CD4-positive, alpha-beta T cell (primary cell): ENCODE measurements around the gene JPT1. TPM values are rescaled to one million over a fixed set of nuclear protein-coding genes. Genes with fewer than 3 reads are reported as not detected.
"Not testable (repeated sequence)": the region's sequence is repeated elsewhere in the genome, so short reads cannot be mapped to it uniquely, and the experiment has no call there.

Experiments used
- ATAC-seq: fragments of 200-7000 bp; cut with Tn5 transposase; one replicate; pipeline ENCODE4 v1.10.0; 2022; ENCODE audit warnings: mild to moderate bottlenecking; ENCODE audit not compliant: poor library complexity
- CTCF ChIA-PET: fragments of 350-600 bp; sonication (Branson Sonifier 250); formaldehyde crosslinking; loops from one replicate; lab custom pipeline; 2021; ENCODE audit warnings: antibody characterized with exemption, inconsistent platforms; lab: Charles Lee
- POLR2A ChIA-PET: fragments of 350-600 bp; sonication (Branson Sonifier 250); formaldehyde crosslinking; loops from one replicate; lab custom pipeline; 2021; ENCODE audit warnings: antibody characterized with exemption, inconsistent platforms; lab: Charles Lee
- DNase-seq, 14 experiments: peaks; one replicate each; pipeline ENCODE4 v3.0.0-alpha.2; 2013 to 2020; ENCODE audit warnings: mixed read lengths in 2 of 14
- H3K27ac ChIP-seq, 2 donors: one replicate each; pipeline versions ENCODE4 v1.5.1 to v1.7.0; 2013; ENCODE audit warnings: low read length in 2 of 2, low read depth in 1 of 2, mild to moderate bottlenecking in 1 of 2
- H3K27me3 ChIP-seq, 2 experiments: 1 replicate in 1 of 2; 2 replicates in 1 of 2; pipeline versions ENCODE4 v1.6.1 to v1.7.0; 2013; ENCODE audit warnings: low read length in 2 of 2, control low read depth in 1 of 2, mild to moderate bottlenecking in 1 of 2, moderate library complexity in 1 of 2; ENCODE audit not compliant: insufficient read depth in 2 of 2, control insufficient read depth in 1 of 2
- H3K36me3 ChIP-seq: one replicate; pipeline ENCODE4 v1.6.1; 2013; ENCODE audit warnings: low read length, control low read depth; ENCODE audit not compliant: insufficient read depth
- H3K4me1 ChIP-seq: one replicate; pipeline ENCODE4 v1.6.1; 2013; ENCODE audit warnings: low read length, control low read depth; ENCODE audit not compliant: insufficient read depth
- H3K4me3 ChIP-seq: one replicate; pipeline ENCODE4 v1.5.1; 2013; ENCODE audit warnings: mild to moderate bottlenecking, low read length, moderate library complexity
- H3K9me3 ChIP-seq, 2 experiments: 1 replicate in 1 of 2; 2 replicates in 1 of 2; pipeline versions ENCODE4 v1.6.1 to v1.7.0; 2013; ENCODE audit warnings: low read length in 2 of 2, mild to moderate bottlenecking in 2 of 2, control low read depth in 1 of 2, moderate library complexity in 1 of 2; ENCODE audit not compliant: control insufficient read depth in 1 of 2, insufficient read depth in 1 of 2
- H3K27ac Mint-ChIP-seq: one replicate; pipeline ENCODE4 v1.8.0; 2020; ENCODE audit warnings: mixed read lengths
- H3K27me3 Mint-ChIP-seq: one replicate; pipeline ENCODE4 v1.8.0; 2021; ENCODE audit warnings: mixed read lengths
- H3K36me3 Mint-ChIP-seq: one replicate; pipeline ENCODE4 v1.8.0; 2021; ENCODE audit warnings: low read depth, mixed read lengths
- H3K4me1 Mint-ChIP-seq: one replicate; pipeline ENCODE4 v1.8.0; 2021; ENCODE audit warnings: low read depth, mixed read lengths
- H3K4me3 Mint-ChIP-seq: one replicate; pipeline ENCODE4 v1.8.0; 2020; ENCODE audit warnings: mild to moderate bottlenecking, mixed read lengths
- H3K9me3 Mint-ChIP-seq: one replicate; pipeline ENCODE4 v1.8.0; 2020; ENCODE audit warnings: mixed read lengths
- intact Hi-C, 2 experiments: fragments of 100-400 bp; cut with DNase I in 1 of 2; cut with micrococcal nuclease in 1 of 2; formaldehyde crosslinking; loops; one replicate each; pipeline versions ENCODE4 v1.15.1 to v1.9.0; 2023 to 2025; cut with DNase I, micrococcal nuclease
- total RNA-seq, 174 experiments: library from RNA in 2 of 174; stranded (reverse) in 2 of 174; gene quantifications; one replicate each; pipeline ENCODE4 v1.2.3 and lab custom pipeline; 2021 to 2026
- TF ChIP-seq, protein P1 (sequence below): fragments of 200-600 bp; IDR thresholded peaks from one replicate; pipeline ENCODE4 v1.8.0; 2022; ENCODE audit warnings: antibody characterized with exemption, mild to moderate bottlenecking

The JPT1 gene
- total RNA-seq, 2 experiments from 2014 or later, result 21.3 to 25.5 TPM

DNA sequence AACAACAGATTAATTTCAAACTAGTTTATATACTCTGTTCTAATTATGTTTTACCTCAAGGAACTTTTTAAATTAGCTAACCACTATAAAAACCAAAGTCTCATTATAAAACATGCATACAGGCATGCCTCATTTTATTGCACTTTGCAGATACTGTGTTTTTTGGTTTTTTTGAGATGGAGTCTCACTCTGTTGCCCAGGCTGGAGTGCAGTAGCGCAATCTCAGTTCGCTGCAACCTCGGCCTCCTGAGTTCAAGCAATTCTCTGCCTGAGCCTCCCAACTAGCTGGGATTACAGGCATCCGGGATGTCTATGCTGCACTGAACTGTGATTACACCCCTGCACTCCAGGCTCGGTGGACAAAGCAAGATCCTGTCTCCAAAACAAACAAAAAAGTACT, 8.8 kb upstream of the JPT1 start:
- Histone ChIP-seq H3K27me3 (no peaks in the 10 kb centered on the region), H3K36me3 (peaks cover 16% of the 10 kb centered on the region), H3K4me1 (no peaks in the 10 kb centered on the region), H3K27ac (no peak overlapping the region), H3K4me3 (no peak overlapping the region), H3K9me3 (no peaks in the 10 kb centered on the region)
- no peak for DNase-seq
- no peak for ATAC-seq
- TF ChIP-seq, protein P1, sequence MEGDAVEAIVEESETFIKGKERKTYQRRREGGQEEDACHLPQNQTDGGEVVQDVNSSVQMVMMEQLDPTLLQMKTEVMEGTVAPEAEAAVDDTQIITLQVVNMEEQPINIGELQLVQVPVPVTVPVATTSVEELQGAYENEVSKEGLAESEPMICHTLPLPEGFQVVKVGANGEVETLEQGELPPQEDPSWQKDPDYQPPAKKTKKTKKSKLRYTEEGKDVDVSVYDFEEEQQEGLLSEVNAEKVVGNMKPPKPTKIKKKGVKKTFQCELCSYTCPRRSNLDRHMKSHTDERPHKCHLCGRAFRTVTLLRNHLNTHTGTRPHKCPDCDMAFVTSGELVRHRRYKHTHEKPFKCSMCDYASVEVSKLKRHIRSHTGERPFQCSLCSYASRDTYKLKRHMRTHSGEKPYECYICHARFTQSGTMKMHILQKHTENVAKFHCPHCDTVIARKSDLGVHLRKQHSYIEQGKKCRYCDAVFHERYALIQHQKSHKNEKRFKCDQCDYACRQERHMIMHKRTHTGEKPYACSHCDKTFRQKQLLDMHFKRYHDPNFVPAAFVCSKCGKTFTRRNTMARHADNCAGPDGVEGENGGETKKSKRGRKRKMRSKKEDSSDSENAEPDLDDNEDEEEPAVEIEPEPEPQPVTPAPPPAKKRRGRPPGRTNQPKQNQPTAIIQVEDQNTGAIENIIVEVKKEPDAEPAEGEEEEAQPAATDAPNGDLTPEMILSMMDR, result no peak
- H3K27ac Mint-ChIP-seq, result no peak overlapping the region
- ChIA-PET POLR2A (interaction anchor here (0.6 to 0.8 kb wide), 2 partner anchors 8 to 30 kb away, joined by 3 read pairs; partner anchors contain the start of gene JPT1), CTCF (no interaction called here)
- H3K36me3 Mint-ChIP-seq, result peaks cover 30% of the 10 kb centered on the region
- H3K27me3 Mint-ChIP-seq, result no peaks in the 10 kb centered on the region
- no peaks in the 10 kb centered on the region for H3K4me1 Mint-ChIP-seq
- no peak overlapping the region for H3K4me3 Mint-ChIP-seq
- intact Hi-C loops, result no loop called here
- H3K9me3 Mint-ChIP-seq, result no peaks in the 10 kb centered on the region

DNA sequence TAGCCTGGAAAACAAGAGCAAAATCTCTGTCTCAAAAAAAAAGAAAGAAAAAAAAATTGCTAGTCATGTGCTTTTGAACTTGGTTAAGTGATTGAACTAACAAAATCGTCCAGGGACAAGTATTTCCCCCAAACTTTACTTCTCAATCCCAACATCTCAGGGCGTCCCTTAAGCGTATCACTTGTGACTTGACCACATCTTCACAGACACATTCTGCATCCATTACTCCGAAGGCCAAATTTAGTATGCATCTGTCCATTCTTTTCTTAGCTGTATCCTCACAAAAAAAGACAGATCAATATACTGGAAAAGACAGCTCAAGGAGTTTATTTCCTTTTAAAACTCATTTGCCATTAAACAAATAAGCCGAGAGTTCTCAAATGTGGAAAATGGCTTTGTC, 5.9 kb upstream of the JPT1 start:
- Mint-ChIP-seq H3K4me1 (peaks cover 2% of the 10 kb centered on the region), H3K27ac (no peak overlapping the region), H3K9me3 (no peaks in the 10 kb centered on the region), H3K27me3 (no peaks in the 10 kb centered on the region), H3K36me3 (peaks cover 5% of the 10 kb centered on the region), H3K4me3 (no peak overlapping the region)
- ChIA-PET CTCF (interaction anchor here (0.9 kb wide), 1 partner anchor 12 kb away, joined by 3 read pairs; no protein-coding TSS in a partner anchor), POLR2A (no interaction called here)
- Histone ChIP-seq H3K9me3 (no peaks in the 10 kb centered on the region), H3K36me3 (peaks cover 3% of the 10 kb centered on the region), H3K27ac (no peak overlapping the region), H3K4me1 (peaks cover 2% of the 10 kb centered on the region), H3K27me3 (no peaks in the 10 kb centered on the region), H3K4me3 (no peak overlapping the region)
- DNase-seq (no peak), ATAC-seq (no peak)
- intact Hi-C loops, result no loop called here
- TF ChIP-seq, protein P1, result no peak

DNA sequence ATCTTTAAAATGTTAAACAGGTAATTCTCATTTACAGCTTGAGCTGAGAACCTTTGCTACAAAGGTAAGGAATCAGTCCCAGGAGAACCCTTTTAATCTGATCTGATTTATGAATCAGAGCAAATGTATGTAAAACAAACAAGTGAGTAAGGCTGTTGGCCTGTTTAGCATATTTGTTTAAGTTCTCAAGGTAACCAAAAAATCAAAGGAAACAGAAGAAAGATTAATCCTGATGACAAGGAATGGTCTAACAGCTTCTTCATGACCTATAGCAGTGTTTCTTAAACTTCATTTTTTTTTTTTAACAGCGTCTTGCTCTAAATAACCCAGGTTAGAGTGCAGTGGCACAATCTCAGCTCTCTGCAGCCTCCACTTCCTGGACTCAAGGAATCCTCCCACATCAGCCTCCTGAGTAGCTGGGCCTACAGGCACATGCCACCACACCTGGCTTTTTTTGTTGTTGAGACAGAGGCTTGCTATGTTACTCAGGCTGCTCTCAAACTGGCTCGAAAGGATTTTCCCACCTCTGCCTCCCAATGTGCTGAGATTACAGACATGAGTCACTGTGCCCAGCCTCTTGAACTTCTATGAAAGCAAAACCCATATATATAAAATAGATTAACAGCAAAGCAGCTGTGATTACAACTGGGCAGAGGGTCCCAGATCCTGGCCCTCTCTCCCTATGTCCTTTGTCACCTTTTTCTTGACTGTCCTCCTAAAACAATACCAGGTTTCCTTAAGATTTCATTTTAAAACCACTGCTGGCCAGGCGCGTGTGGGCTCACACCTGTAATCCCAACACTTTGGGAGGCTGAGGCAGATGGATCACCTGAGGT, 5.1 kb upstream of the JPT1 start:
- no peaks in the 10 kb centered on the region for H3K9me3 ChIP-seq
- no peaks in the 10 kb centered on the region for H3K27me3 Mint-ChIP-seq
- H3K36me3 Mint-ChIP-seq, result peaks cover 3% of the 10 kb centered on the region
- no peak overlapping the region for H3K4me3 Mint-ChIP-seq
- DNase-seq (no peak), ATAC-seq (no peak)
- POLR2A ChIA-PET, result interaction anchor here (0.9 to 1.0 kb wide), 2 partner anchors 18 to 45 kb away, joined by 3 read pairs; no protein-coding TSS in a partner anchor
- CTCF ChIA-PET, result interaction anchor here (0.6 to 1.2 kb wide), 5 partner anchors 10 to 165 kb away, joined by 3 to 5 read pairs (median 4); partner anchors contain the start of gene NT5C
- no peaks in the 10 kb centered on the region for H3K9me3 Mint-ChIP-seq
- no peaks in the 10 kb centered on the region for H3K36me3 ChIP-seq
- no peak overlapping the region for H3K4me3 ChIP-seq
- peaks cover 8% of the 10 kb centered on the region for H3K4me1 ChIP-seq
- intact Hi-C loops, result no loop called here
- TF ChIP-seq, protein P1, result no peak
- no peaks in the 10 kb centered on the region for H3K27me3 ChIP-seq
- H3K4me1 Mint-ChIP-seq, result peaks cover 9% of the 10 kb centered on the region
- H3K27ac Mint-ChIP-seq, result no peak overlapping the region
- no peak overlapping the region for H3K27ac ChIP-seq

DNA sequence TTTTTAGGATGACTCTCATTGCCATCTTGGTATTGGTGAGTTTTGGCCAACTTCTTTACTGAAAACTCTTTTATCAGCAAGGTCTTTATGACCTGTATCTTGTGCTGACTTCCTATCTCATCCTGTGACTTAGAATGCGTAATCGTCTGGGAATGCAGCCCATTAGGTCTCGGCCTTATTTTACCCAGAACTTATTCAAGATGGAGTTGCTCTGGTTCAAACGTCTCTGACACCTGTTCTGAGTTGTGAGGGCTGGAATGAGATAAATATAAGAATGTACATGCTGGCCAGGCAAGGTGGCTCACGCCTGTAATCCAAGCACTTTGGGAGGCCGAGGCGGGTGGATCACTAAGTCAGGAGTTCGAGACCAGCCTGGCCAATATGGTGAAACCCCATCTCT, 4.2 kb upstream of the JPT1 start:
- H3K36me3 Mint-ChIP-seq, H3K27ac Mint-ChIP-seq: not testable (repeated sequence)

More for the DNA sequence above, 4.2 kb upstream of the JPT1 start:
- H3K4me3 ChIP-seq, H3K36me3 ChIP-seq, H3K4me3 Mint-ChIP-seq, intact Hi-C loops, H3K9me3 ChIP-seq, H3K27ac ChIP-seq, DNase-seq, H3K27me3 Mint-ChIP-seq, ATAC-seq, H3K9me3 Mint-ChIP-seq, H3K27me3 ChIP-seq: not testable (repeated sequence)
- ChIA-PET POLR2A (interaction anchor here (0.9 to 1.0 kb wide), 2 partner anchors 17 to 45 kb away, joined by 3 read pairs; no protein-coding TSS in a partner anchor), CTCF (interaction anchor here (0.6 to 1.2 kb wide), 5 partner anchors 9 to 166 kb away, joined by 3 to 5 read pairs (median 4); partner anchors contain the start of gene NT5C)
- peaks cover 12% of the 10 kb centered on the region for H3K4me1 ChIP-seq
- H3K4me1 Mint-ChIP-seq, result peaks cover 11% of the 10 kb centered on the region
